Measurements from ENCODE around the gene FAM193B.
"Not testable (repeated sequence)": the region's sequence is repeated elsewhere in the genome, so short reads cannot be mapped to it uniquely, and the experiment has no call there.

FAM193B gene

DNA sequence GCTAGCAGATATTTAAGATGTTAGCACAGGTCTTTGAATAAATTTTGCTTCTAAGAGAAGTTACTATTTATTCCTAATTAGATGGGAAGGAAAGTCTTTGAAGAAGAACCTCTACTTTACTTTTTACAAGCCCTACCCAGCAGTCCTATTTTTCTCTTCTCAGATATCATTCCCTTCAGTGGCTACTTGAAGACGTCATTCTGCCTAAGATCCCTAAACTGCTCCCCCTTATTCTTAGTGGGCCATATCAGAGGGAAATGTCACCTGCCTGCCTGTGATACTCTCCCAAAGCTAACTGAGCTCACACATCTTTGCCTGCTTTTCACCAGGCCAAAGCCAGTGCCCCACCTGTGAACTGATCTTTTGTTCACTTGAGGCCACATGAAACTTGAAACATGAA lies 21.1 kb upstream of the FAM193B start:
- no peak for DNase-seq

DNA sequence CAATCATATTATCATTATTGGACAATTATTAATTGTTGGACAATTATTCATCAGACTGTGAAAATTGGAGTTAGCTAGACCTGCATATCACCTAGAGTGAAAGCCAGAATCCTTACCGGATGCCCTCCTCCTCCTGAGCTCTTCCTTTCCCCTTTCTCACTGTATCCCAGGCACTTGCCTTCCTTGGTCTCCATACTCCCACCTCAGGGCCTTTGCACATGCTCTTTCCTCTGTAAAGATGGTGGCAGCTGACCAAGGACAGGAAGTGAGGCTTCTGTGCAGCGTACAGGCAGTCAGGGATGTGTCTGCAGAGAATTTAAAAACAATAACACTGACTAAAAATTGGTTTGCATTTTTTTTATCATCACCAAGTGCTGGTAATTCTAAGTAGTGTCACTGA lies 15.5 kb upstream of the FAM193B start:
- no peak for DNase-seq

DNA sequence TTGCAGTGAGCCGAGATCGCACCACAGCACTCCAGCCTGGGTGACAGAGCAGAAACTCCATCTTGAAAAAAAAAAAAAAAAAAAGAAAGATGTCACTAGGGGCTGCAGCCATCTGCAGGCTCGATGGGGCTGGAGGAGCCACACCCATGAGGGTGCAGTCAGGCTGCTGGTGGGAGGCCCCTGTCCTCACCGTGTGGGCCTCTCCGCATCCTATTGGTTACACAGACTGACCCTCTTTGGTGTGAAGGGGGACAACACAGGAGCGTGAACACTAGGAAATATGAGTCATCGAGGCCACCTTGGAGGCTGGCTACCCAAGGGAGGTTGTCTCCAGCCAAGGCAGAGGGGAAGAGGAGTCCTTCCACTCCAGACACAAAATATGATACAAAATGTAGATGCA lies 14.0 kb upstream of the FAM193B start:
- DNase-seq, result no peak

DNA sequence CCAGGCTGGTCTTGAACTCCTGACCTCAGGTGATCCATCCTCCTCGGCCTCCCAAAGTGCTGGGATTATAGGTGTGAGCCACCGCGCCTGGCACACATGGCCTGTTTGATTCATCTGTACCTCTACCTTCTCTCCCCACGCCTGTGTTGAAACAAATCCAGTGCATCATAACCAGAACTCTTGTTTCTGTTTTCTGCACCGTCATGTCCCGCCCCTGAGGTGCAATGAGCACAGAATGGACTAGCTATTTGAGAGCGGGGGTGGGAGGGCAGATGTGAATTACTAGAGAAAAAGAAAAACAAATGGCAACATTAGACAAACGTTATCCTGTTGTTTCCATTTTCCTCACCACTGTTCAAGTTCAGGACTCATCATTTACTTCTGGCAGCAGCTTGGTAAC lies 10.7 kb upstream of the FAM193B start:
- DNase-seq, result no peak

DNA sequence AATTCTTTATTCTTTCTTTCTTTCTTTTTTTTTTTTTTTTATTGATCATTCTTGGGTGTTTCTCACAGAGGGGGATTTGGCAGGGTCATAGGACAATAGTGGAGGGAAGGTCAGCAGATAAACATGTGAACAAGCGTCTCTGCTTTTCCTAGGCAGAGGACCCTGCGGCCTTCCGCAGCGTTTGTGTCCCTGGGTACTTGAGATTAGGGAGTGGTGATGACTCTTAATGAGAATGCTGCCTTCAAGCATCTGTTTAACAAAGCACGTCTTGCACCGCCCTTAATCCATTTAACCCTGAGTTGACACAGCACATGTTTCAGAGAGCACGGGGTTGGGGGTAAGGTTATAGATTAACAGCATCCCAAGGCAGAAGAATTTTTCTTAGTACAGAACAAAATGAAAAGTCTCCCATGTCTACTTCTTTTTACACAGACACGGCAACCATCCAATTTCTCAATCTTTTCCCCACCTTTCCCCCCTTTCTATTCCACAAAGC lies 5.1 kb upstream of the FAM193B start:
- not testable (repeated sequence) for DNase-seq

DNA sequence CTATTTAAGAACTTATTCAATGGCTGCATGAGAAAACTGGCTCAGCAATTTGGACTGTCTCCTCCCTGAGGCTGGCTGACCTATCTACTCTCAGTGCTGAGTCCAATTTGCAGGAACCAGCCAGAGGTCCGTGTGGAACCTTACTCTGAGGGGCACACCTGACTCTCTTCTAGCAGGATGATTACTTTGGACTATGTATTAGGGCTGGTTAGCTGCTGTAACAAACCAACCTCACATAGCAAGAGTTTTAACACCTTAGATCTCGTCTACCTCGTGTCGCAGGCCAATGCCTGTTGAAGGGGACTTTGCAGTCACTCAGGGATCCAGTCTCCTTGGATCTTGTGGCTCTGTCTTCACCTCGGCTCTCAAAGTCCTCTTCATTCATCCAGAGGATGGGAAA lies 3.4 kb upstream of the FAM193B start:
- DNase-seq, result no peak

DNA sequence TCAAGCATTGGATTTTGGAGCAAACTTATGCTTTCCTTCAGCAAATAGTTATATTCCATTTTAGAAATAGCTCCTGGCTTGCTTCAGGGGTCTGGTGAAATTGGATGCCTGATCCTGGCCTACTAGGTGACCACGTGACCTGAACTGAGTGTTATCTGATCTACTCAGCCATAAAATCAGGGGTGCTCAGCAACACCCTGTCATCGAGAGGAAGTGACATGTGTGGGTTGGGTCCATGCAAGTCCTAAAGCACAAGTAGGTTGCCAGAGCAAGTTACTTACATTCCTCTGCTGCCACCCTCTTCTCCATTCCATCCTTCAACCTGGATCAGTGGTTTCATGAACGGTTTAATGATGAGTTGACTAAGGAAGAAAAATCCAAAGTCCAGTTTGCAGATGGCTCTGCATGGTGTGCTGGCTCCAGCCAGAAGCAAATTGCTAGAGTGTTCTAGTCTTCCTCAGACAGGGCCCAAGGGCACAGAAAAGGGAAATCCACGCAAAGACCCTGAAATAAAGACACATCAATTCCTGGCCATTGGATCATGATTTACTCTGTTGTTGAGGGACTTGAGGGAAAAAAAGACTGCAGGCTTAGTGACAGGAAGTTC lies 2.8 kb upstream of the FAM193B start:
- peak; percentile 81 for DNase-seq

DNA sequence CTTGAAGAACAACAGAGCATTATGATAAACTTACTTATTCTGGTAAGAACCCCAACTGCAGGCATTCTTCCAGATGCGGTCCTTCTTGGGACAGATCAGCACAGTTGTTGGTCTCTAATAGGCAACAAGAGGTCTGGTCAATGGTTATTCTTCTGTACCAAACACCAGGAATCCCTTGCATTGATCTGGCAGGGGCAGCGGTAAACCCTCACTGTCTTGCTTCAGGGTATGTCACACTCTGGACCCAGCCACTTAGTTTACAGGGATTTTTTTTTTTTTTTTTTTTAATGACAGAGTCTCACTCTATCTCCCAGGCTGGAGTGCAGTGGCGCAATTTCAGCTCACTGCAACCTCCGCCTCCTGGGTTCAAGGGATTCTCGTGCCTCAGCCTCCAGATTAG lies 1.3 kb upstream of the FAM193B start:
- no peak for DNase-seq

DNA sequence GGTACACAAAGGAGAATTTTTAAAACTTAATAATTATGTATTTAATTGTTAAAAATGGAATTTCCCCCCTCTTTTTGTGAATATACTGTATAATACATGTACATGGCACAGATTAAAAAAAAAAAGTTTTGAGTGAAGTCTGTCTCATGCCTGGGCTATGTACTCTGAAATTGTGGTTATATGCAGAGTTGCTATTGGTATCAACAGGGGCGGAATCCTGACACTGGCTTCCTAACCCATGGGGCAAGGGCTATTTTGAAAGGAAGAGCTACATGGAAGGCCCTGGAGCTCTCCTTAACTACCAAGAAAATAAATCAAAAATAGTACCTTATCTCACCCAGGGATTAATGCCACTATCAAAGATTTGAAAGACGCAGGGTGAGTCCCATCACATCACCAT lies 865 bp upstream of the FAM193B start:
- DNase-seq, result no peak

DNA sequence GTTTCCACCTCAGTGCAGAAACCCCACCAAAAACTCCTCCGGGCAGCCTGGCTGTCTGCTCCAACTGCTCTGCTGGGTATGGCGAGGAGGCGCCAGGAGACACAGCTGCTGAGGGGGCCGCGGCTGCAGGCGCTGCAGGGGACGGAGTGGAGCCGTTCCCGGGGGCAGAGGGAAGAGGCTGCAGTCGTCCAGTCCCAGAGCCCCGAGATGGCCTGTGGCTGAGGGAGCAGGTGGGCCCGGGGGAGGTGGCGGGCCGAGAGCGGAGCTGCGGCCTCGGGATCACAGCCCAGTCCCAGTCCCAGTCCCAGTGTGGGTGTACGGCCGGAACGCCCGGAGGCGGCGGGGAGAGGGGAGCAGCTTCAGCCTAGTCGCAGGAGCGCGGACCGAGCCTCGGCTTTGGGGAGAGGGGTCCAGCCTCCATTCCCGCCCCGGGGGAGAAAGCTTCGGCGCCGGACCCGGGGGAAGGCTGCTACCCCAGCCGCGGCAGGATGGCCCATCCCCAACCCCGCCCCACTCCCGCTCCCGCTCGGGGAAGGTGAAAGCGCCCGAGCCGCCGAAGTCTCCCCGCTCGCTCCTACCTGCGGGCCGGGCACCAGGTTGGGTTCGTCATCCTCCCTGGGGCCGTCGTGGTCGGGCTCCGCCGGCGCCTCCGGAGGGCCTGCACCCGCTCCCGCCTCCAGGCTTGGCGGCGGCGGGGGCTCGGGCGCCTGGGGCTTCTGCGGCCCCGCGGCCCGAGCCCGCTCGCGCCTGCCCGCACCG lies 513 bp downstream of the FAM193B start:
- peak; percentile 44 for DNase-seq

DNA sequence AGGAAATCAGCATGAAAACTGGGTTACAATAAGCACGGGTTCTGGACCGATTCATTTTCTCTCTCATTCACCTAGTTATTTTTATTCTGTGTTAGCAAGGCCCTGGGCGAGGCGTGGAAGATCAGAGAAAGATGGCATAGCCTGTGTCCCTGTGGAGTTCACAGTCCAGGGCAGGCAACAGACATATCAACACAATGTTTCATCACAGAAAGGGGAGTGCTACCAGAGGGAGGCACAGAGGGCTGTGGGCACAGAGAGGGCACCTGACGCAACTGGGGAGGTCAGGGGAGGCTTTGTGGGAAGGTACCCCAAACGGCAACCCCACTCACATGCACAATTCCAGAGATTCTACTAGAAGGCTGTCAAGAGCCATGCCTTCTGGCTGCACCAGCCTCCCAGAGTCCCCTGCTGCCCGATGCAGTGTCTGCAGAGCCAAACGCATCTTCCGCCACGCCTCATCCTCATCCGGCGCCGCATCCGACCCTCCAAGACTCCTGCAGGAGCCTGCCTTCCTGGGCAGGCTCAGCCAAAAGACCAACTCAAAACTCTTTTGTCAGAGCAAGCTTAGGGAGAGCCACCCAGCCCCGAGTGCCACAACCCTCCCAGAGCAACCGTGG lies 1.4 kb downstream of the FAM193B start:
- no peak for DNase-seq

DNA sequence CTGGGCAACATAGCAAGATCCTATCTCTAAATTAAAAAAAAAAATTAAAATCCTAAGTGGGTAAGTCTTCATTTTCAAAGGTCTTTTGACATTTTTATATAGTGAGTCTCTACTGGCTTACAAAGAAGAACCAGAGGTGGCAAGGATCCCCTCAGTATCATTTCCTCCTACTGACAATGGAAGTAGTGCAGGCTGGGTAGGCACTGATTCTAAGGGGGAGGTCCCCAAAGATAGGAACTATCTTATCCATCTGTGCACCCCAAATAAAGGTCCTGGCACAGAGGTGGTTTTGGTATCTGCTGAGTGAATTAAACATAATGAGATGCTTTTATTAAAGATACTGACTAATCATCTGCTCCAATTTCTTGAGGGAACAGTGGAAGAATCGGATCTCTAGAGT lies 4.2 kb downstream of the FAM193B start:
- no peak for DNase-seq

DNA sequence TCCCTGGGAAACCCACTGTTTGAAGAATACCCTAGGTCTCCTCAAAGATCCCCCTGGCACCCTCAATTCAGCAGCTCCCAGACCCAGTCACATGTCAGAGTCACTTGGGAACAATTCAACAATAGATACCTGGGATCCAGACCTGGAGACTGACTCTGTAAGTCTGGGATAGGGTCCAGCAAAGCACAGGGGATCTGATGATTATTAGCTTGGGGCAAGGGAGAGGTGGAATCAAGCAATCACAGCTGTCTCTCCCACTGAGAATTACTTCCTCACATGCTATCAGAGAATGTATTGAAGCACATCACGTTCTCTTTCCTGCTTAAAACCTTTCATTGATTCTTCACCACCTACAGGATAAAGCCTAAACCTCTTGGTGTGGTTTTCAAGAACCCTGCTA lies 5.9 kb downstream of the FAM193B start:
- DNase-seq, result no peak

DNA sequence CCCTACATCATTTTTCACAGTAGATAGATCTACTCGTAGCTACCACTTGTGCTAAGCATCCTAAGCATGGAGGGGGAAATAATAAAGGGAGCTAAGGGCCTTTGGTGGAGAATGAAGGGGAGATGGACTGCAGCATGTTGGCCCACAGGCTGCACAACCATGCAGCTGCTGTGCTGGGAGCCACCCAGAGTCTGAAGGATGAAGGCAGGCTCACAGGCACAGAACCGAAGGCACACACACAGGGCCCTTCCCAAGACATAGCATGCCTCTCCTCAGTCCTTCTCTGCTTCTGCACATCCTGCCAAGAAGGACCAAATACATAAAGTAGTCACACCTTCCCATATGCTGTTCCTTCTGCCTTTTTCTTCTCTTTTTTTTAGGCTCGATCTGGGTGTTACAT lies 6.6 kb downstream of the FAM193B start:
- DNase-seq, result no peak

DNA sequence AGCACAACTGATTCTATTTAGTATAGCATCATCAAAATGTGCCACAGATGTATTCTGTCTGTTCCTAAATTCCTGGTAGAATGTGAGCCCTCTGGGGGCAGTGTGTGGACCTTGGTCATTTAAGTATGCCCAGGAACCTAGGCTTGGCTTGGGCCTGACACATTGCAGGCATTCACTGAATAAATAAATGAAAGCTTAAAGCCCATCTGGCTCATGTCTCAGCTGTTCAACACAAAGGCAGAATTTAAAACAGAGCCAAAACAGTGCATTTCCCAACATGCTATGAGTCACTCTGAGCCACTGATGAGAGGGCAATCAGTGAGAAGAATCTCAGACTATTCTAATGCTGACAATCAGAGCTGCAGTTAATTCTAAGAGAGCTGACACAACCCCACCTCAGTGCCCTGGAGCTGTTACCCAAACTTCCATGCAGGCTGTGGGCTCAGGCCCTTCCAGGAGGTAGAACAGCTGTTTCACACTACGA lies 8.1 kb downstream of the FAM193B start:
- peak; percentile 62 for DNase-seq

DNA sequence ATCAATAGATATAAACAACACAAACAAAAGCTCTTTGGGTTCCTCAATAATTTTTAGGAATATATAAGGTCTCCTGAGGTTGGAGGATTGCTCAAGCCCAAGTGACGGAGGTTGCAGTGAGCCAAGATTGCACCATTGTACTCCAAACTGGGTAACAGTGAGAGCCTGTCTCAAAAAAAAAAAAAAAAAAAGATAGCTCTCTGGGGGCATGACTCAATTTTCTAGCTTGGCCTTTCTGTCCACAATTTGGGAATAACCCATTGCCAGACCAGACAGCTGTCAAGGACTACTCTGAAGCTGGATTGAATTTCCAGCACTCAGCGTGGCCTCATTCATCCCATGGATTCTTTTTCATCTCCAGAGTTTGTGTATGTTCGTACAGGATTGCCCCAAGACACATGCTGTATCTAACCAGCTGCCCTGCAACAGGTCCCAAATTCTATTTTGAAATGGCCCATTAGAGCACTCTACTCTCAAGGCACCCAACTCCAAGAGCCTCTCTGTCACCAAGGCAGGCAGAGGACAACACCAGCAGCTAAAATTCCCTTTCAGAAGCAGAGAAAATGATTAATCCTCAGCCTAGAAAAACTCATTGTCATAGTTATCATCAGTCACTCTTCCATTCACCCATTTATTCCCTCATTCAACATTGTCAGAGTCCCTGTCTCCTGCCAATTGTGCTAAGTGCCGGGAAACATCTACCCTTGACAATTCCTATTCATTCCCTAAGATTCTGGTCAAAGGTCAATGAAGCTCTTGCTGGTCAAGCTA lies 8.7 kb downstream of the FAM193B start:
- DNase-seq, result peak; percentile 71

DNA sequence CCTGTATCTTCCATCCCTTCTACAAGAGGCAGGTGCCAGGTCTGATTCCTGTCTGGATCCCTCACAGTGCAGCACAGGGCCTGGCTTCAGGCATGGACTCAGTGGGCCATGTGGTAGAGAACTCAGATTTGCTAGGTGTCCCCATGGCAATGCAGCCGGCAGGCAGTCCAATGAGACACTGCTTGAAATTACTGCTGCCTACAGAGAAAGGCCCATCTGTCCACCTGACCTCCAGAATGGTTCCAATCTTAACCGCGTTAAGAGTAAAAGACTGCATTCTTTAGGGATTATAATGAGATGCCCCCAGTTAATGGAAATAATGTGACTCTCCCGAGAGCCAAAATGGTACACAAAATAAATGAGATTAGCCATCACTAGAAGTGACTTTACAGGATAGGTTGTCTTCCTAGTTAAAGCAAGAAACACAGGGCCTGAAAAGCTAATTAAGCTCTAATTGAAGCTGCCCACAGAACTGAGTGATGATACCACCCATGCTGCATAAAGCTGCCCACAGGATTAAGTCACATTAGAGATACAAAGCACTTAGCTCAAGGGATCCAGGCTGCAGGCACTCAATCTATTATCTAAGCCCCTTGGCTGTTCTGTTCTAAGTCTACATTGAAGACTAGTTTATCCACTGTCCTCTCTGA lies 11.4 kb downstream of the FAM193B start:
- DNase-seq, result no peak

DNA sequence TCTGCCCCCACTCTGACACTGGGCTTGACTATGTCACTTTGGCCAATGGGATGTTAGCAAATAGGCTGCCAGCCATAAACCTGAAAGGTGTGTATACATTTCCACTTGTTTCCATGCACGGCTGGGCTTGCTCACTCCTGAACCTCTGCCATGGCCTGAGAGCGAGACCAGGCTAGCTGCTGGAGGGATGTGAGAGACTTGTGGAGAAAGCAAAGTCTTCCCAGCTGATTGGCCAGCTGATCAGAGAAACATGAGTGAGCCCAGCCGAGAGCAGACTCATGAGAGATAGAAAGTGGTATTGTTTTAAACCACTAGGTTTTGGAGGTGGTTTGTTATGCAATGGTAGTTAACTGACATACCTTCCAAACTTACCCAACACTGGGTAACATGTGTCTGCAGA lies 13.9 kb downstream of the FAM193B start:
- DNase-seq, result peak; percentile 28

DNA sequence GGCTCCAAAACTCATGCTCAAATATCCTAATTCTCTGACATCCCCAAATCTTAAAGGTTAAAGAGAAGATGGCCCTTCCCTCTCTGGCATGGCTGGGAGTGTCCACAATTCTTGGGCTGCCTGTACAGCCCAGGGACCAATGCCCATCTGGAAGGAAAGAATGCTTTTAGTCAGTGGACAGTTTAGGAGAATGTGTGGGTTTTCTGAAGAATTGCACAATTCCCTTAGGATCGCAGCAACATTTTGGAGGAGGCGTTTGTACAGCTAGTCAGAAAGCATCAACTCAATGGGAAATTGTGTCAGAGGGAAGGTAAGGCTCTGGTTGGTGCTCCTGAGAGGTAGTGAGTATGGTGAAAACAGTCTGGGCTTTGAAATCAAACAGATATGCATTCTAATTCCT lies 15.0 kb downstream of the FAM193B start:
- DNase-seq, result no peak

DNA sequence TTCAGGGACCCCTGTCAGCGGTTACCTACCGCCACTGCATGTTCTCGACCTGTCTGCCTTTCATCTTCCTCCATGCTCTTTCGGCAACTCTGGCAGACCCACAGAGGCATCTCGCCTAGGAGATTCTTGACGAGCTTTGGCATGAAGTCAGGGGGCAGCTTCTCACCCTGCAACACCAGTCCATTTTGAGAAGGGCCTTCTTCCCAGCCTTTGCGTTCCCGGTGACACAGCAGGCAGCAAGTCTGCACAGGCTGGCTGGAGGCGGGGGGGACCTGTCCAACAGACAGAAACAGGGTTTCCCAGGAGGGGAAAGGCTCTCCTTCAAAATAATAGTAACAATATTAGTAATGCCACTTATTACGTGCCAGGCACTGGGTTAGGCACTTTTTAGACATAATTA lies 15.5 kb downstream of the FAM193B start:
- DNase-seq, result no peak

DNA sequence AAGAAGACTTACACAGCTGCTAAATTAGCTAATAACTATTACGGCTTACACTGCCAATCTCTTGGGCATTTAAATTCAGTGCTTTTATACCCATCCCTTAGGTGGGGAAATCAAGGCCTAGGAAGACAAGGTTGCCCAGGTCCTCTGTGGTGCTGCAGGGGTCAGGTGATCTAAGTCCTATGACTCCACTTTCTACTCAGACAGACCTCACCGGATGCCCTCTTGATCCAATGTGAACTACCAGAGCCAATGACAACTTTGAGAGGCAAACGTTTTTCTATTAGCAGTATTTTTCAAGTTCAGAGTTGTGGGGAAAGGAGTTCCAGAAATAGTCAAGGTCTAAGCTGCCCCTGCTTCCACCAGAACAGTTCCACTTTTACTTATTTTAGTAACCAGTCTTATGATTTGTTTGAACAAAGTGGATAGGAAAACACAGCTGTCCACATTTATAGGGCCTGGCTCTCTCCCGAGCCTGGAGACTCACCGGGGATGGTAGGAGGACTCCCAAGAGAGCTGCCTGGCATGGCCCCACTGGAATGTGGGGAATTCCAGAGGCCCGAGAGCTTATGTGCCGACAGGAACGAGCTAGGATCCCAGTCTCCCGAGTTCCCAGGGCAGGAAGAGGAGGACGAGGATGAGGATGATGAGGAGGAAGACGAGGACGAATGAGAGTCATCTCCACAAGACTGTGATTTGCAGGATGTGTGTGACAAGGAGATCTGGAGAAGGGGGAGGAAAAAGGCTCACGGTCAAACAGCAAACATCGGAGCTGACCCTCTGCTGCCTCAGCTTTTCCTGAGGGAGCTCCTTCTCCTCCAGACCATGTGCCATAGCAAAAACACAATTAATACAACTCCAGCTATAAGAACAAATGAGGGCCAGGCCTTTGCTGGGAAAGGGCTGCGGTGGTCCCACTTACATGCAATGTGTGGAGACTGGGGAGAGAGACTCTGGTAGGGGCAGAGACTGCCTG lies 16.7 kb downstream of the FAM193B start:
- no peak for DNase-seq

DNA sequence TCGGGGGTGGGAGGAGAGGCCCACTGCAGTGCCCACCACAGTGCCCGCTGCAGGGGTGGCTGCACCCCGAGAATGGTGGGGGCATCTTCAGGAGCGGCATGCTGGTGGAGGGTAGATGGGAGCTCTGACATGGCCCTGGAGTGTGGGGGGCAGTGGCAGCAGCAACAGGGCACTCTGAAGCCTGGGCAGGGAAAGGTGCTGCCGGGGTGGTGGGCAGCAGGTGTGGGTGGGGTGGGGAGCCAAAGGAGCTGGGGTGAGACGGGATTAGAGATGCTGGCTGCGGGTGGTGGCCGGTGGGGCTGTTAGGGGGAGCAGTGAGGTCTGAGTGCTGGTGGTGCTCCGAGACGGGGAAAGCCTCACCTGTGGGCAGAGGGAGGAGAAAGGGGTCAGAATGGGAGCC lies 18.0 kb downstream of the FAM193B start:
- no peak for DNase-seq
